Vein endothelial cell (primary cell): ENCODE results near the gene THUMPD2. TPM values are rescaled to one million over a fixed set of nuclear protein-coding genes. Genes with fewer than 3 reads are reported as not detected.

Source experiments
- total RNA-seq: library from RNA; depleted of rRNA; stranded (reverse); fragments of >200 nt; gene quantifications from 2 replicates; pipeline ENCODE4 v1.2.3, GENCODE V29; 2012

THUMPD2 gene
- 7.5 and 8.8 TPM in 2 replicates for total RNA-seq

GRCh38 chr2:39778775-39779340 lies at the start of gene THUMPD2:
Gene THUMPD2 (minus strand): TSS chr2:39779258. CDS start chr2:39779239, 19 bp downstream.

Other genes starting within 250 kb of the THUMPD2 start
- 1.3 TPM in 1 of 2 replicates, not detected in the other for gene TMEM178A, start 113.3 kb downstream of the THUMPD2 start, total RNA-seq